GM19025 (cell line): ENCODE measurements around the gene PGP.

Experiments
- ATAC-seq: cut with Tn5 transposase; IDR thresholded peaks from one replicate; pipeline ENCODE4 v1.9.1; 2021; ENCODE audit warnings: mild to moderate bottlenecking, low read depth, moderate library complexity; ENCODE audit not compliant: unreplicated experiment

Gene PGP

GRCh38 chr16:2184962-2185361, 29.7 kb downstream of the PGP start:
- no peak for ATAC-seq

- no peak for ATAC-seq
Observed at GRCh38 chr16:2184346-2184745, 30.3 kb downstream of the PGP start.

GRCh38 chr16:2183671-2184070, 31.0 kb downstream of the PGP start:
- no peak for ATAC-seq

GRCh38 chr16:2181952-2182351, 32.7 kb downstream of the PGP start:
- no peak for ATAC-seq

GRCh38 chr16:2180962-2181923, 33.4 kb downstream of the PGP start:
- no peak for ATAC-seq

GRCh38 chr16:2180461-2180860, 34.2 kb downstream of the PGP start:
- ATAC-seq = no peak

- ATAC-seq = no peak
Observed at GRCh38 chr16:2179576-2179975, 35.1 kb downstream of the PGP start.

GRCh38 chr16:2179107-2179501, 35.5 kb downstream of the PGP start:
- ATAC-seq = no peak

GRCh38 chr16:2178321-2179106, 36.1 kb downstream of the PGP start:
- no peak for ATAC-seq

- ATAC-seq = no peak
Observed at GRCh38 chr16:2177561-2177960, 37.1 kb downstream of the PGP start.

- ATAC-seq = no peak
Observed at GRCh38 chr16:2177101-2177500, 37.5 kb downstream of the PGP start.

- ATAC-seq = no peak
Observed at GRCh38 chr16:2176047-2176446, 38.6 kb downstream of the PGP start.

- no peak for ATAC-seq
Observed at GRCh38 chr16:2175454-2175853, 39.2 kb downstream of the PGP start.

GRCh38 chr16:2174396-2175131, 40.1 kb downstream of the PGP start:
- no peak for ATAC-seq

GRCh38 chr16:2173916-2174315, 40.7 kb downstream of the PGP start:
- no peak for ATAC-seq

- ATAC-seq = no peak
Observed at GRCh38 chr16:2173366-2173765, 41.3 kb downstream of the PGP start.

- no peak for ATAC-seq
Observed at GRCh38 chr16:2172688-2173335, 41.8 kb downstream of the PGP start.

GRCh38 chr16:2171601-2172178, 43.0 kb downstream of the PGP start:
- ATAC-seq = no peak

- ATAC-seq = no peak
Observed at GRCh38 chr16:2170587-2171435, 43.8 kb downstream of the PGP start.
